B cell (primary cell): Measurements from ENCODE around the gene SSBP3. TPM values are rescaled to one million over a fixed set of nuclear protein-coding genes. Genes with fewer than 3 reads are reported as not detected.

Experiments
- ATAC-seq: fragments of 200-7000 bp; cut with Tn5 transposase; one replicate; pipeline ENCODE4 v1.10.0; 2021; ENCODE audit warnings: low read depth, mild to moderate bottlenecking, moderate number of reproducible peaks, moderate library complexity
- CTCF ChIA-PET: fragments of 350-600 bp; sonication (Branson Sonifier 250); formaldehyde crosslinking; loops from one replicate; lab custom pipeline; 2021; ENCODE audit warnings: antibody characterized with exemption, inconsistent platforms; lab: Charles Lee
- POLR2A ChIA-PET: fragments of 350-600 bp; sonication (Branson Sonifier 250); formaldehyde crosslinking; loops from one replicate; lab custom pipeline; 2021; ENCODE audit warnings: antibody characterized with exemption; lab: Charles Lee
- DNase-seq: peaks from one replicate; pipeline ENCODE4 v3.0.0; 2013
- H2AFZ ChIP-seq: 2 replicates; pipeline ENCODE4 v1.6.1; 2012; ENCODE audit warnings: mild to moderate bottlenecking, low read depth, low read length; ENCODE audit not compliant: insufficient read depth, poor library complexity, severe bottlenecking
- H3K27ac ChIP-seq, 2 donors: 1 replicate in 1 of 2; 2 replicates in 1 of 2; pipeline ENCODE4 v1.5.1; 2012 to 2013; ENCODE audit warnings: low read length in 2 of 2, mild to moderate bottlenecking in 2 of 2, moderate library complexity in 1 of 2
- H3K27me3 ChIP-seq, 4 experiments: fragments of 200-600 bp in 1 of 4; sonication (generic) in 1 of 4; replicated peaks in 1 of 4; 1 replicate in 2 of 4; 2 replicates in 2 of 4; pipeline versions ENCODE4 v1.6.1 to v1.7.0; 2013 to 2016; ENCODE audit warnings: low read length in 3 of 4, mild to moderate bottlenecking in 2 of 4, mixed read lengths in 1 of 4, moderate library complexity in 1 of 4; ENCODE audit not compliant: insufficient read depth in 4 of 4, control insufficient read depth in 3 of 4; ENCODE audit errors: control extremely low read depth in 1 of 4
- H3K36me3 ChIP-seq, 2 experiments: replicated peaks in 1 of 2; 1 replicate in 1 of 2; 2 replicates in 1 of 2; pipeline versions ENCODE4 v1.6.1 to v1.7.1; 2013; ENCODE audit warnings: low read length in 1 of 2; ENCODE audit not compliant: insufficient read depth in 2 of 2, control insufficient read depth in 1 of 2; ENCODE audit errors: control extremely low read depth in 1 of 2, extremely low read depth in 1 of 2
- H3K4me1 ChIP-seq, 2 donors: fragments of 200-600 bp in 1 of 2; sonication (generic) in 1 of 2; 1 replicate in 1 of 2; 2 replicates in 1 of 2; pipeline versions ENCODE4 v1.5.1 to v1.6.1; 2013 to 2017; ENCODE audit warnings: low read length in 2 of 2; ENCODE audit not compliant: control insufficient read depth in 2 of 2, insufficient read depth in 2 of 2
- H3K4me2 ChIP-seq: replicated peaks from 2 replicates; pipeline ENCODE3; 2012; ENCODE audit warnings: mild to moderate bottlenecking, low read depth, low read length; ENCODE audit not compliant: poor library complexity, severe bottlenecking
- H3K4me3 ChIP-seq, 5 experiments: fragments of 200-600 bp in 1 of 5; sonication (generic) in 1 of 5; 1 replicate in 3 of 5; 2 replicates in 2 of 5; pipeline versions ENCODE4 v1.5.1 to v1.7.0; 2011 to 2016; ENCODE audit warnings: low read length in 4 of 5, mild to moderate bottlenecking in 4 of 5, low read depth in 2 of 5, control low read depth in 1 of 5, moderate library complexity in 1 of 5; ENCODE audit not compliant: insufficient read depth in 1 of 5; ENCODE audit errors: control extremely low read depth in 1 of 5, extremely low read depth in 1 of 5
- H3K79me2 ChIP-seq: fragments of 200-600 bp; sonication (generic); one replicate; pipeline ENCODE4 v1.6.0; 2016; ENCODE audit warnings: low read length; ENCODE audit not compliant: control insufficient read depth, insufficient read depth
- H3K9ac ChIP-seq: fragments of 200-600 bp; sonication (generic); 2 replicates; pipeline ENCODE4 v1.6.1; 2017; ENCODE audit warnings: mild to moderate bottlenecking, low read length, moderate library complexity
- H3K9me3 ChIP-seq, 3 donors: one replicate each; pipeline versions ENCODE4 v1.6.1 to v1.7.1; 2013; ENCODE audit warnings: low read length in 2 of 3; ENCODE audit not compliant: control insufficient read depth in 2 of 3, insufficient read depth in 1 of 3; ENCODE audit errors: control extremely low read depth in 1 of 3
- H4K20me1 ChIP-seq: 2 replicates; pipeline ENCODE4 v1.6.0; 2012; ENCODE audit warnings: mild to moderate bottlenecking, low read length; ENCODE audit not compliant: insufficient read depth, control insufficient read depth, poor library complexity, severe bottlenecking
- H3K27ac Mint-ChIP-seq: one replicate; pipeline ENCODE4 v1.8.0; 2021; ENCODE audit warnings: mixed read lengths
- H3K27me3 Mint-ChIP-seq: one replicate; pipeline ENCODE4 v1.8.0; 2021; ENCODE audit warnings: mixed read lengths
- H3K4me1 Mint-ChIP-seq: one replicate; pipeline ENCODE4 v1.8.0; 2021; ENCODE audit warnings: mixed read lengths
- H3K4me3 Mint-ChIP-seq: one replicate; pipeline ENCODE4 v1.8.0; 2021; ENCODE audit warnings: mixed read lengths
- H3K9me3 Mint-ChIP-seq: one replicate; pipeline ENCODE4 v1.8.0; 2022; ENCODE audit warnings: mixed read lengths; ENCODE audit not compliant: insufficient read depth
- CTCF ChIP-seq: fragments of 200-600 bp; IDR thresholded peaks from one replicate; pipeline ENCODE4 v1.8.0; 2022; ENCODE audit warnings: antibody characterized with exemption, mild to moderate bottlenecking
- EZH2 ChIP-seq: IDR thresholded peaks from 2 replicates; pipeline ENCODE4 v1.6.1; 2012; ENCODE audit warnings: borderline replicate concordance, low read depth, mild to moderate bottlenecking, moderate library complexity, low read length; ENCODE audit not compliant: insufficient read depth, poor library complexity, severe bottlenecking
- WGBS: methylation state at CpG from one replicate; pipeline ENCODE4 v1.1.5; 2013; ENCODE audit warnings: missing lambda C conversion rate; ENCODE audit not compliant: insufficient coverage; 5-methylcytosine and 5-hydroxymethylcytosine counted together
- intact Hi-C: fragments of 100-400 bp; cut with micrococcal nuclease; formaldehyde crosslinking; loops from one replicate; pipeline ENCODE4 v1.10.0; 2022
- polyA plus RNA-seq: library from polyadenylated mRNA; depleted of rRNA; stranded (reverse); fragments of >200 nt; gene quantifications from 2 replicates; pipeline ENCODE4 v1.2.3, GENCODE V29; 2012
- total RNA-seq, 2 donors: library from RNA; stranded (reverse); fragments of 120-200 nt in 1 of 2; gene quantifications; 1 replicate in 1 of 2; 2 replicates in 1 of 2; pipeline versions ENCODE4 v1.2.3 to v1.2.4, GENCODE V29; 2013 to 2022

SSBP3 gene
- total and polyA plus RNA-seq, 2 donors (not counting 1 experiment from before 2014, with no cell fraction given), result 16.9 to 30.7 TPM

DNA sequence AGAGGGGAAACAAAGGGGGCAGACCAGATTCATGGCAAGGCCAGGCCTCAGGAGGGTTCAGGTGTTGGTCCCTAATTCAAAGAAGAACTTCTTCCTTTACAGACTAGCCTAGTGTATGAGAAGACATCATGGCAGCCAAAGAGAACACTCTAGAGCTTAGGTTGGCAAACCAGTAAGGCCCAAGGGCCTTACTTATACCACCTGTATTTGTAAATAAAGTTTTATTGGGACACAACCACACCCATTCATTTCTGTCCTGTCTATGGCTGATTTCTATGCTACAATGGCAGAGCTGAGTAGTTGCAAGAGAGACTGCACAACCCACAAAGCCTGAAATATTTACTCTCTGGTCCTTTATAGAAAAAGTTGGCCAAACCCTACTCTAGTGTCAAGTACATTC, 42.3 kb downstream of the SSBP3 start:
- Histone ChIP-seq H3K36me3 (no peaks in the 10 kb centered on the region), H3K4me1 (peaks cover 0 to 16% of the 10 kb centered on the region in 2 donors), H3K4me3 (no peak overlapping the region), H3K79me2 (peaks cover 7% of the 10 kb centered on the region), H3K27me3 (no peaks in the 10 kb centered on the region), H3K4me2 (no peak overlapping the region), H2AFZ (no peak overlapping the region), H4K20me1 (no peaks in the 10 kb centered on the region), H3K9me3 (no peaks in the 10 kb centered on the region), H3K27ac (no peak overlapping the region), H3K9ac (no peak overlapping the region)
- Mint-ChIP-seq H3K27ac (no peak overlapping the region), H3K9me3 (no peaks in the 10 kb centered on the region), H3K27me3 (no peaks in the 10 kb centered on the region), H3K4me3 (no peak overlapping the region), H3K4me1 (peaks cover 24% of the 10 kb centered on the region)
- CTCF ChIA-PET, result interaction anchor here (1.0 kb wide), 1 partner anchor 438 kb away, joined by 3 read pairs; the partner anchor contains the start of gene TTC22
- no peak for ATAC-seq
- DNase-seq, result no peak
- POLR2A ChIA-PET, result no interaction called here
- TF ChIP-seq EZH2 (no peak), CTCF (no peak)
- intact Hi-C loops, result no loop called here

- H3K9me3 ChIP-seq, result no peaks in the 10 kb centered on the region
- H3K27me3 Mint-ChIP-seq, result no peaks in the 10 kb centered on the region
- peaks cover 24% of the 10 kb centered on the region for H3K4me1 Mint-ChIP-seq
- CTCF ChIA-PET, result no interaction called here
- H3K27me3 ChIP-seq, result no peaks in the 10 kb centered on the region
- H3K4me3 Mint-ChIP-seq, result no peak overlapping the region
- H3K4me3 ChIP-seq, result no peak overlapping the region
- TF ChIP-seq CTCF (no peak), EZH2 (no peak)
- no peaks in the 10 kb centered on the region for H3K9me3 Mint-ChIP-seq
- POLR2A ChIA-PET, result no interaction called here
- no peak overlapping the region for H3K4me2 ChIP-seq
- peak overlapping the region; percentile 54 for H3K27ac Mint-ChIP-seq
- intact Hi-C loops, result no loop called here
- H3K27ac ChIP-seq, result no peak overlapping the region
- H2AFZ ChIP-seq, result no peak overlapping the region
- ATAC-seq (no peak), DNase-seq (no peak)
- peaks cover 8% of the 10 kb centered on the region for H3K79me2 ChIP-seq
- H3K36me3 ChIP-seq, result no peaks in the 10 kb centered on the region
- no peaks in the 10 kb centered on the region for H4K20me1 ChIP-seq
- H3K9ac ChIP-seq, result no peak overlapping the region
- WGBS, result no CpG with 5 or more reads among the region's 2 CpGs
- peaks cover 0 to 16% of the 10 kb centered on the region in 2 donors for H3K4me1 ChIP-seq
Observed at GRCh38 chr1:54362881-54363340, 43.3 kb downstream of the SSBP3 start.
